Measurements from ENCODE around the gene TMX4. TPM values are rescaled to one million over a fixed set of nuclear protein-coding genes. Genes with fewer than 3 reads are reported as not detected.

The TMX4 gene
- total and polyA plus RNA-seq, 2 of the 8 experiments (the other 6 are each of a cell fraction or from before 2014, with no cell fraction given): 2.1 to 7.8 TPM

- Histone ChIP-seq H3K27me3 (replicated peaks in 1 of 4; ENCODE audit: control insufficient read depth in 3 of 4, extremely low read depth in 1 of 4, insufficient read depth in 3 of 4, low read length in 3 of 4) (no peaks in the 10 kb centered on the region), H4K20me1 (replicated peaks in 1 of 2; ENCODE audit: control insufficient read depth in 1 of 2, insufficient read depth in 2 of 2, low read length in 2 of 2) (no peaks in the 10 kb centered on the region), H2BK20ac (ENCODE audit: low read length) (no peak overlapping the region), H2AFZ (ENCODE audit: low read length) (no peak overlapping the region), H3K4me3 (ENCODE audit: extremely low read depth in 1 of 4, insufficient read depth in 2 of 4, low read depth in 3 of 4, low read length in 4 of 4) (no peak overlapping the region), H3K4ac (replicated peaks; ENCODE audit: insufficient read length, low read depth, low read length) (no peak overlapping the region), H3K79me2 (ENCODE audit: control insufficient read depth in 1 of 2, insufficient read depth in 2 of 2, low read length in 2 of 2) (no peaks in the 10 kb centered on the region), H3K18ac (ENCODE audit: extremely low read depth, low read length) (no peak overlapping the region), H2BK5ac (ENCODE audit: low read depth, low read length) (no peak overlapping the region), H3K4me1 (replicated peaks in 1 of 4; ENCODE audit: control insufficient read depth in 3 of 4, insufficient read depth in 4 of 4, low read length in 3 of 4) (no peaks in the 10 kb centered on the region), H4K91ac (replicated peaks; ENCODE audit: insufficient read length, low read length) (no peak overlapping the region), H3K9me3 (ENCODE audit: insufficient read depth in 2 of 2, low read depth in 1 of 2, low read length in 1 of 2) (peaks cover 0 to 9% of the 10 kb centered on the region in 2 experiments; a peak in 2 of 4 replicates), H2BK120ac (replicated peaks; ENCODE audit: low read depth, low read length) (no peak overlapping the region), H3K4me2 (ENCODE audit: insufficient read depth in 1 of 2, low read depth in 2 of 2, low read length in 2 of 2) (no peak overlapping the region), H3K9ac (replicated peaks in 1 of 4; ENCODE audit: extremely low read depth in 1 of 4, low read depth in 3 of 4, low read length in 3 of 4) (no peak overlapping the region), H3K14ac (ENCODE audit: insufficient read length) (no peak overlapping the region), H4K8ac (ENCODE audit: extremely low read depth, insufficient read depth, low read length) (no peak overlapping the region), H3K23me2 (ENCODE audit: low read depth, low read length) (no peaks in the 10 kb centered on the region; the same call in 1 of the 2 replicates), H3K56ac (replicated peaks; ENCODE audit: insufficient read length, low read depth, low read length) (no peak overlapping the region), H2BK15ac (ENCODE audit: low read length) (no peak overlapping the region), H2AK5ac (ENCODE audit: low read depth, low read length) (no peak overlapping the region), H3K27ac (ENCODE audit: low read depth, low read length) (no peak overlapping the region), H2BK12ac (ENCODE audit: low read depth, low read length) (no peak overlapping the region), H4K5ac (ENCODE audit: insufficient read length, low read depth, low read length) (no peak overlapping the region), H3K23ac (ENCODE audit: insufficient read length) (no peak overlapping the region), H3K79me1 (ENCODE audit: low read depth, low read length) (no peaks in the 10 kb centered on the region), H3K36me3 (ENCODE audit: control insufficient read depth in 2 of 4, insufficient read depth in 4 of 4, low read length in 3 of 4) (peaks cover 0 to 3% (median 0%) of the 10 kb centered on the region in 4 experiments; a peak in 2 of 8 replicates)
- FAIRE-seq (no peak), DNase-seq (ENCODE audit: low read depth in 1 of 2, low spot score in 2 of 2) (no peak)
- TF ChIP-seq TAF1 (IDR thresholded peaks at IDR 0.05; ENCODE audit: low read depth, low read length) (no peak), SRF (IDR thresholded peaks at IDR 0.05; ENCODE audit: low read depth, low read length) (no peak), EGR1 (IDR thresholded peaks at IDR 0.05; ENCODE audit: borderline replicate concordance, low read depth, low read length) (no peak), BRCA1 (IDR thresholded peaks at IDR 0.05; ENCODE audit: low read depth, low read length) (no peak), ASH2L (IDR thresholded peaks at IDR 0.05; ENCODE audit: low read length) (no peak), TBP (IDR thresholded peaks at IDR 0.05; ENCODE audit: low read depth, low read length) (no peak), CREB1 (IDR thresholded peaks at IDR 0.05) (no peak), SP1 (IDR thresholded peaks at IDR 0.05; ENCODE audit: low read depth, low read length) (no peak), TEAD4 (IDR thresholded peaks at IDR 0.05; ENCODE audit: low read depth, low read length) (no peak), SP4 (IDR thresholded peaks at IDR 0.05; ENCODE audit: low read length) (no peak), NRF1 (IDR thresholded peaks at IDR 0.05; ENCODE audit: low read depth, low read length) (no peak), RFX5 (IDR thresholded peaks at IDR 0.05; ENCODE audit: borderline replicate concordance, low read depth, low read length) (no peak), CBX8 (IDR thresholded peaks at IDR 0.05; ENCODE audit: borderline replicate concordance, low read depth, low read length) (no peak)
- TF ChIP-seq, protein P1, sequence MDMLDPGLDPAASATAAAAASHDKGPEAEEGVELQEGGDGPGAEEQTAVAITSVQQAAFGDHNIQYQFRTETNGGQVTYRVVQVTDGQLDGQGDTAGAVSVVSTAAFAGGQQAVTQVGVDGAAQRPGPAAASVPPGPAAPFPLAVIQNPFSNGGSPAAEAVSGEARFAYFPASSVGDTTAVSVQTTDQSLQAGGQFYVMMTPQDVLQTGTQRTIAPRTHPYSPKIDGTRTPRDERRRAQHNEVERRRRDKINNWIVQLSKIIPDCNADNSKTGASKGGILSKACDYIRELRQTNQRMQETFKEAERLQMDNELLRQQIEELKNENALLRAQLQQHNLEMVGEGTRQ (IDR thresholded peaks at IDR 0.05; ENCODE audit: low read length): no peak
- POLR2A ChIA-PET (ENCODE audit: partially characterized antibody): no interaction called here
- WGBS, 2 experiments (ENCODE audit: extremely low coverage in 1 of 2, insufficient coverage in 1 of 2, insufficient read length in 1 of 2, insufficient replicate concordance in 2 of 2, low coverage in 1 of 2, low lambda C conversion rate in 2 of 2, missing lambda C conversion rate in 1 of 2): 90% methylated on average over 3 of the region's 3 CpGs; no CpG with 5 or more reads in 1 of the 2 experiments
- CTCF ChIA-PET (ENCODE audit: partially characterized antibody): interaction anchor here (0.8 kb wide), 1 partner anchor 722 kb away, joined by 4 read pairs; no protein-coding TSS in a partner anchor
Observed at GRCh38 chr20:7996898-7997297, 22.7 kb downstream of the TMX4 start.

Measured in H1 (cell line).